Peyer's patch (tissue), 4 donors: Measurements from ENCODE around the gene LINS1.

Experiments used
- CTCF ChIP-seq, 6 experiments: fragments of 450-650 bp in 4 of 6; fragments of 200-600 bp in 2 of 6; sonication (generic) in 1 of 6; IDR thresholded peaks; one replicate each; pipeline ENCODE4 v1.5.1; 2017 to 2019; ENCODE audit warnings: antibody characterized with exemption in 6 of 6, mild to moderate bottlenecking in 3 of 6, moderate library complexity in 1 of 6
- POLR2A ChIP-seq, 2 donors: fragments of 450-650 bp; IDR thresholded peaks; one replicate each; pipeline ENCODE4 v1.5.1; 2017; ENCODE audit warnings: antibody characterized with exemption in 2 of 2, mild to moderate bottlenecking in 2 of 2, moderate library complexity in 2 of 2

- no peak for TF ChIP-seq CTCF (IDR thresholded peaks at IDR 0.05)
- TF ChIP-seq POLR2A (IDR thresholded peaks at IDR 0.05): peak in 1 of 2 donors; percentile 18
These were observed 344 bp downstream of the LINS1 start for GRCh38 chr15:100601617-100602063.
